DMS 273 (cell line): ENCODE measurements around the gene CYTH2.
A peak's percentile ranks its signal among the peaks of the same experiment; 100 is the strongest.
"Not testable (repeated sequence)": the region's sequence is repeated elsewhere in the genome, so short reads cannot be mapped to it uniquely, and the experiment has no call there.

Experiments
- DNase-seq: peaks from one replicate; lab custom pipeline; 2025; ENCODE audit not compliant: unreplicated experiment; lab: John Stamatoyannopoulos, UW

The CYTH2 gene

GRCh38 chr19:48510421-48511268 is 41.5 kb downstream of the CYTH2 start:
- peak; percentile 88 for DNase-seq

GRCh38 chr19:48511321-48511731 is 42.2 kb downstream of the CYTH2 start:
- no peak for DNase-seq

GRCh38 chr19:48511800-48512503 is 42.8 kb downstream of the CYTH2 start, which contains the start of gene LMTK3:
LMTK3 (minus strand) TSS chr19:48511835; CDS start chr19:48511576, 259 bp downstream.
- DNase-seq = peak; percentile 90

- DNase-seq = no peak
Observed at GRCh38 chr19:48512504-48513288, 43.5 kb downstream of the CYTH2 start.

GRCh38 chr19:48513289-48514122 is 44.3 kb downstream of the CYTH2 start:
- DNase-seq = peak; percentile 91

GRCh38 chr19:48514123-48514458 is 44.9 kb downstream of the CYTH2 start:
- no peak for DNase-seq

- no peak for DNase-seq
Observed at GRCh38 chr19:48516536-48516935, 47.4 kb downstream of the CYTH2 start.

- DNase-seq = no peak
Observed at GRCh38 chr19:48518207-48518606, 49.0 kb downstream of the CYTH2 start.

GRCh38 chr19:48519426-48519825 is 50.3 kb downstream of the CYTH2 start:
- DNase-seq = not testable (repeated sequence)

- DNase-seq = no peak
Observed at GRCh38 chr19:48520134-48520533, 51.0 kb downstream of the CYTH2 start.

GRCh38 chr19:48524221-48524620 is 55.1 kb downstream of the CYTH2 start:
- DNase-seq = no peak

- no peak for DNase-seq
Observed at GRCh38 chr19:48524732-48525131, 55.6 kb downstream of the CYTH2 start.

- DNase-seq = no peak
Observed at GRCh38 chr19:48529156-48529555, 60.0 kb downstream of the CYTH2 start.

GRCh38 chr19:48530066-48530720 is 61.0 kb downstream of the CYTH2 start:
- DNase-seq = no peak

- DNase-seq = no peak
Observed at GRCh38 chr19:48530770-48531169, 61.6 kb downstream of the CYTH2 start.
